ENCODE results near the gene SP8.

GRCh38 chr7:20748853-20749252 lies 37.8 kb downstream of the SP8 start:
- TF ChIP-seq RAD21 (IDR thresholded peaks at IDR 0.05) (no peak), CTCF (IDR thresholded peaks at IDR 0.05; ENCODE audit: low read depth, low read length, missing input control) (no peak), TAF1 (conservative IDR thresholded peaks at IDR 0.05) (no peak), ATF3 (IDR thresholded peaks at IDR 0.05) (no peak), REST (IDR thresholded peaks at IDR 0.05) (no peak), HNF4G (IDR thresholded peaks at IDR 0.05) (no peak)
